IPS-NIHi11 (cell line): ENCODE data around the gene MRPS27.

Experiments
- DNase-seq: peaks from one replicate; pipeline ENCODE4 v3.0.0; 2012; ENCODE audit warnings: mixed read lengths, low spot score

The MRPS27 gene

DNA sequence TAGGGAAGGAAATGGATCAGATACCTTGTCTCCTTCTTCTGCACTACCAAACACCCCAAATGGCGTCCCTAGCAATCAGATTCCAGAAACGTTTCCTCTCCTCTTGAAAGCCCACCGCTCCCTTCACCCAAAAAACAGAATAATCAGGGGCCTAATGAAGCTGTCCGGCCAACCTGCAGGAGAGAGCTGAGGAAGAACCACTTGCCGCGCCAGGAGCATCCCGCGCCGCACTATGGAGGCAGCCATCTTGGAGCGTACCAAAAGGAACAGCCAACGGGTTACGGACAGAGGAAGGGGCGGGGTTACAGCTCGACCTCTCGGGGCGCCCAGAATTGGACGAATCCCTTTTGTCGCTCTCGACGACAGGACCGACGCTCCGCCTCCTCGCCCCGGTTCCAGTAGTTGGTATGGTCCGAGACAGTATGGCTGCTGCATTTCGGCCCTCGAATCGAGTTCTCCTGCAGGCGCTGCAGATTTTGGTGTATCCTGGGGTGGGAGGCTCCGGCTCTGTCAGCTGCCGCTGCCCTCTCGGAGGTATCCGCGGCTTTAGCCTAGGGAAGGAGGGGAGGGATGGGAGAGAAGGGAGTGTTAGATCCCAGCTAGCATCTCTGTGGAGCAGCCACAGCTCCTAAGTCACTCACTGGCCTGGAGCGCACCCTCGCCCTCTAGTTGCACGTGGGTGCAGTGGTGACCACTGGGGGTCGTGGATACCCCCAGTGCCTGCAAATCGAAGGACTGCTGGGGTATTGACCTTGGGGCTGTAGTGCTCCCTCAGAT lies at the start of gene MRPS27, which contains the start of gene PTCD2:
TSS of gene MRPS27 (minus strand) at position 265 of the 777 bp plus-strand sequence. CDS start at position 246, 19 bp downstream.
TSS of gene PTCD2 (plus strand) at position 398 of the 777 bp plus-strand sequence. CDS start at position 408, 10 bp downstream.
- peak; percentile 98 for DNase-seq

DNA sequence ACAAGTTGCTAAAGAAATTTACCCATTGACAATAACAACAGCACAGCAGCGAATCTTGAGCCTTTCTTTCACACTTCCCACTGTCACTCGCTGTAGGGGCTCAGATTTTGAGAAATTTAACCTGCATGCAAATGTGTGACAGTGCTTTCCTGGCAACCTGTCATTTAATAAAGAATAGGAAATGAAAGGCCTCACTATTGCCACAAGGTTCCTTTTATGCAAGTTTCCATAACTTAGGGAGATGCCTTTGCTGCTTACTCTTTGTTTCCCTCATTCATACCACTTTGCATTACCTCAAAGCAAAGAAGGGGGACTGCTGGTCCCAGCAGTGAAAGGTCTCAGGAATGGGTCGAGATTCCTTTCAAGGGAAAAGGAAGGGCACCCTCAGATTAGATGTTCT lies 49.7 kb upstream of the MRPS27 start:
- no peak for DNase-seq

DNA sequence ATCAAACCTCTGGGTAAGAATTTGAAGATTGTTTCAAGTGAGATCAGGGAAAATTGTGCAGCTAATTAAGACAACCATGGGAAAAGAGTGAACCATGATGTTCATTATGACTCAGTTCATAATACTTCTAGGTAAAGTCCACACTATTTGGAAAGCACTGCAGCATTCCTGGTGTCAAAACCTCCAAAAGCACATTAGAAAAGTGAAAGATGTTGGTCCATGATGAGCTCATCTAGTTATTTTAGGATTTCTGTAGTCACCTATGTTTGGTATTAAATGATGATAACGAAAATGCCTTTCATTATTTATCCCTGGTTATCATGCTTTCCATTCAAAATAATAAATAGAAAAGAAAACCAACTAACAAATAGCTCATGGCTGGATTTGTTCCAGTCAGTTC lies 49.3 kb upstream of the MRPS27 start:
- DNase-seq: no peak

DNA sequence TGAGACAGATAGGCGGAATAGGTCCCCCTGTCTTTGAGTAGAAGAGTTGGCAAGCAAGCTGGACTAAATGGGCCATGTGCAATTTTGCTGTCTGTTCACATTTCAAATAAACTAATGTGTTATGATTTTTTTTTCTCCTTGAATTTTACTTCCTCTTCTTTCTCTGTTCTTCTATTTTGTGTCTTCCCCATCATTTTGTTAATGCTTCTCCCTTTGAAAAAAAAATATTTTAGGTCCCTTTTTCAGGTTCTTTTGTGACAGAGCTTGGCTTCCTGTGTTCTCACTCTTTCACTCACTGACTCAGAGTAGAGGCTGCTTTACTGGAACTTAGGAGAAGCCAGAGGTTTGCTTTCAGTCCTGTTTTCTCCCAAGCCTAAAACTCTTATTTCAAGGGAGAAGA lies 48.2 kb upstream of the MRPS27 start:
- no peak for DNase-seq

DNA sequence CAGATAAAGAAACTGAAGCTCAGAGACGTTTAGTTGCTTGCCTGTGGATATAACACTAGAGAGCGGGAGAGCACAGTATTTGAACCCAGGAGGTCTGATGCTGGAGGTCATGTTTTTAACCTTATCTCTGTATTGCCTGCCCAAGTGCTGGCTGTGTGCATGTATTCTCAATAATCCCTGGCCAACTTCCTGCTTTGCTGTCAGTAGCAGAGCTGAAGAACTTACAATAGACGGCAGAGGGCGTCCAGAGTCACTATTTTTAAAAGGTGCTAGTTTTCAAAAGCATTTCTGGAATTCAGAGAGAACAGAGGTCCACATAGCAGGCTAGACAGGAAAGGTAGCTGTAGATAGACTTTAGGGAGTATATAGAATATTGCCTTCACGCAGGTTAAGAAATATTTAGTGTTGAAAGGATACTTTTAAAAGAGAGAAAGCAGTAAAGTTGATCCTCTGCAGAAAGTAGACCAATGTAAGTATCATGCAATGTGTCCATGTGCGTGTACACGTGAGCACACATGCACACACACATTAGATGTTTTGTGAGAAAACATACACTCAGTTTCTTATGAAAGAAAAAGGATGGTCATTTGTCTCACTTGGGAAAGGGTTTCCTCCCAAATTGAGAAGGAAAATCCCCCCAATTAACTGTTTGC lies 46.4 kb upstream of the MRPS27 start:
- peak; percentile 53 for DNase-seq

DNA sequence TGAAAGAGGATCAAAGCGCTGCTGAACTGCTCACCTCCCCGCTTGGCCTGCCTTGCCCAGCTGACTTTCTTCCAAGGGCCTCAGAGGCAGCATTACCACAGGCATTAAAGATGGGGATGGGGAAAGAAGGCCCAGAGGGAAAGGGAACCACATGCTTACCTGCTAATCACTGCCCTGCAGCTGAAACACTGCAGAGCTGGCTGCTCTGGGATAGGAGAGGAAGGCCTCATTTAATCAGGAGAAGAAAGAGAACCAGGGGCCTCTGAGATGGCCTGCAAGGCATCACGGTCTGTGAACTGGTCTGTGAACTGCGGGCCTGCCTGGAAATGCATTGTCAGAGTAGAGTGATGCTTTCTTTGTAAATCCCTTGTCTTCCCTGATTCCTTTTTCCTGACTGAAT lies 44.9 kb upstream of the MRPS27 start:
- no peak for DNase-seq

DNA sequence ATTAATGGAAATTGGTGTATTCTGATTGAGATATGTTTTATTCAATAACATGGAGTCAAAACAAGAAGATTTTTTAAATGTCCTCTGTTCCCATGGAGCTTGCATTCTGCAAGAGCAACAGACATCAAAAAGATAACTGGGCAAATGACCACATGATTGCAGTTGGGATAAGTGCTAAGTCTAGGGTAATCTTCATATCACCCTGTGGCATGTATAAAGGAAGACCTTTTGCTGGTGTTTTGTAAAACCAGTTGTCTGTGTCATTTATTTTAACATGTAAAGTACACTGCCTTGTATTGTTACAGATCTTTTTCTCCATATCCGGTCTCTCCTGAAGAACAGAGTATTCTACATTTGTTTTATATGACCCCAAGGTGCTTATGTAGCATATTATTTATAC lies 44.1 kb upstream of the MRPS27 start:
- DNase-seq: no peak

DNA sequence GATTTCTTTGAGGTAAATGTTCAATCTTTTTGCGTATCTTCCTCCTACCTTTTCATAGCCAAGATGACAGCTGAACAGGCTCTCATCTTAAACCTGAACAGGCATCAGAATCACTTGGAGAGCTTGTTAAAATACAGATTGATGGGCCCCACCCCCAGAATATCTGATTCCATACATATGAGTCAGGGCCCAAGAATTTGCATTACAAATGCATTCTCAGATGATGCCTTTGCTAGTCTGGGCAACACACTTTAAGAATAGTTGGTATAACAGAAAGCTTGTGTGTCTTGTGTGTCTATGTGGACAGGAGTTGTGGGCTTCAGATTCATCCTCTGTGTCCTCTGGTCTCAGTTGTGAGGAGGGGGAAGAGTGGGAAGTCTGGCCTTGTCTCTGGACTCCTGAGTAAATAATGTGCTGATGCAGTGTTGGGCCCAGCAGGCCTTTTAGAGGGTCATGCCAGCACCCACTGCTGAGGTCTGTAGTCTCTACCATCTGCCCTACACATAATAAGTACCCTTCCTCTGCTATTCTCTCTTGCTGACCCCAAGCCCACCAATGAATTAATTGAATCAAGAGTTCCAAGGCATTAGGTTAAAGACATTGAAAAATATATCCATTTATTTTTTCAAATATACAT lies 43.2 kb upstream of the MRPS27 start:
- no peak for DNase-seq

DNA sequence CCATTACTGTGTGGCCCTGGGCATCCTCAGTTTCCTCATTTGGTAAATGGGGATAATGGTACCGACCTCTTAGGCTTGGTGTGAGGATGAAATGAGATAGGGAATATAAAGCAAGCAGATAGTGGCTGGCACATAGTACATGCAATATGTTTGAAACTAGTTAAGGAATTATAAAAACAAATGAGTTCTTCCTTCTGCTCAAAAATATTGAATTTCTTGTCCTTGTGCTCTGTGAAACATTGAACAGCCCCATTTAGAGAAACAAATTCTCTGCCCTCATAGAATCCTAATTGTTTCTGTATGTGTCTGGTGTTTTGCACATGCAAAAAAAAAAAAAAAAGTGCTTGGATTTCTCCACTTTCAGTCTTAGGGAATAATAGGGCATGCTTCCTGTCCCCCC lies 39.8 kb upstream of the MRPS27 start:
- no peak for DNase-seq

DNA sequence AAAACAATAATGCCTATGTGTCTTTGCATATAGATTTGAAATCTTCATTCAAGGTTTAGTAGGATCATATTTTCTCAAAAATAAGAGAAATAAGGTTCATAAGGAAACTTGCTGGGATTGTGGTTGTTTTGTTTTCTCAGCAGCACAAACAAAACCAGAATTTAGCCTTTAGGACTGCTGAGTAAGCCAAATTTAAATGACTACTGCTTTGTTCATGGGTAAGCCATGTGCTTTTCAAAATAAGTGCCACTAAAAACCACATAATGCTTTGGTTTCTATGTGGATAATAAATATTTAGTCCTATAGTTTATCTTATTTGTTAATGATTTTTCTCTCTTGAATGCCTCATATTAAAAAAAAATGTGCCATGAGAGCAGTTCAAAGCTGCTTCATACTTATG lies 38.9 kb upstream of the MRPS27 start:
- DNase-seq: no peak

DNA sequence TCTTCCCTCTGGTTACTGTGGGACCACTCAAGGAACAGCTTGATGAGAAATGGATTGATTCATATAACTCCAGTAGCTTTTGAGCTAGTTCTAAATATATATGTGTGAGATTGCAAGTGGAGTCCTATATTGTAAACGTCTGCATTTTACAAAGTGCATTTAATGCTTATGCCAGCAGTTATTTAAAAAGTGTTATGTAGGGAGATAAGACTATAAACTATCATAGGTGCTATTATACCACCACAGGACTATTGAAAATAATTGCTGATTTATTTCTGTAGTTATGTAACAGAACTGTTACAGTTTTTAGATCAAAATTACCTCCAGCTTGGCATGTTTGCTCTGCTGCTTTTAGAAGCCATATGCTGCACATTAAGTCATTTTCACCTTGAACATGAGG lies 36.3 kb upstream of the MRPS27 start:
- DNase-seq: no peak

DNA sequence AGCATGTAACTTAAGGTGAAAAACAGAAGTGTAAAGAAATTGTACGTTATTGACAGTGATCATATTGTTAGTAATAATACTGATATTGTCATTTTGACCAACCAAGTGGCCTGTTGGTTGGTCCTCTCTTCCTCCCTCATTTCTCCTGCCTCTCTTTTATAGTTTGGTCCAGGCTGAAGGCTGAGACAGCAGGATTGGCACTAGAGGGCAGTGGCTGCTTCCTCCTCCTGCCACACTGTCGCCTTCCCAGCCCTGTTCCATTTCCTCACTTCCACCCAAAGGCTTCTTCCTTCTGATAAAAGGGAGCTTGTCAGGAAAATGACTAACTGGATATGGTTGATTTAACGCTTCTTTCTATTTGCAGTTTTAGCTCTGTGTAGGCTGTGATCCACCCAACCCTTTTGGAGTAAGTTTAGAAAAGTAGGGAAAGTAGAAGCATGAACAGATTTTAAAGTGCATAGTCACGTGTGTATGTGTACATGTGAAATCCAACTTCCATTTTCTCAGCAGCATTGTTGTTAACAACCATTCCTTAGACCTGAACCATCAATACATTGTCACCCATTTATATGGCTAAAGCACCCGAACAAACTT lies 35.8 kb upstream of the MRPS27 start:
- DNase-seq: peak; percentile 61

DNA sequence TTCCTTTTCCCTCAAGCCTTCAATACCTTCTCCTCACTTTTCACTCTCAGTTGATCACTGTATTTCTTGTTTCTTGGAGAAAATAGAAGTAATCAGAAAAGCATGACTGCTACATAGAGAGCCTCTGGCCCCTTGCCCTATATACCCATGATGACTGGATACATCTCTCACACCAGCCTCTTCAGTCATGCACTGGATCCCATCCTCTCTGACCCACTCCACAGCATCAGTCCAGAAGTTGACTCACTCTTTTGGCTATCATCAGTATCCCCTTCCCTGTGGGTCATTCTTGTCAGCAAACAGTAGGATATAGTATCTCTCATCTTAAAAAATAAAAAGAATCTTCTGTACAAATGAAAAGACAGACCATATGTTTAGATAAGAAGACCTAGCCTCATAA lies 33.0 kb upstream of the MRPS27 start:
- DNase-seq: no peak

DNA sequence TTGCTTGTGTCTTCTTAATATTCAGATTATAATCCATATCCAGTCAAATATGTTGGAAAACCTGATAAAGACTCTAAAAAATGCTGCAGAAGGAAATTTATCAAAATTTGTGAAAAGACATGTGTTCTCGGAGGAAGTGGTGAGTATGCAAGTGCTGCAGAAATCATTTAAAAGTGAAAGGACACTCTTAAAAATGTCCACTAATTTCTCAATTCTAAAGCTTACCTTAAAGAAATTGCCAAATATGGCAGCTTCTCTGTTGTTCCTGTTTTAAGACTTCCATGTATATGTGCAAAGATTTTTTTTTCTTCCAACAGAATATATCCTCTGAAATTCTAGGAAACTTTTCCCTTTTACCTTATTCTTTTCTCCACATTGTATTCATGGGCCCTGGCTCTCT lies 32.6 kb upstream of the MRPS27 start:
- no peak for DNase-seq

DNA sequence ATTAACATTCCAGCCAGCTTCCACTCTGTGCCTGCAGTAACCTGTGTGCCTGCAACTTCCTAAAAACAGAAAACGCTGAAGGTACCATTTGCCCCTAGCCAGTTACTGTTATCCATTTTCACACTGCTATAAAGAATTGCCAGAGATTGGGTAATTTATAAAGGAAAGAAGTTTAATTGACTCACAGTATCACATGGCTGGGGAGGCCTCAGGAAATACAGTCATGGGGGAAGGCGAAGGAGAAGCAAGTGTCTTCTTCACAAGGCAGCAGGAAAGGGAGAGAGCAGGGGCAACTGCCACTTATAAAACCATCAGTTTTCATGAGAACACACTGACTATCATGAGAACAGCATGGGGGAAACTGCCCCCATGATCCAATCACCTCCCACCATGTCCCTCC lies 31.3 kb upstream of the MRPS27 start:
- no peak for DNase-seq

DNA sequence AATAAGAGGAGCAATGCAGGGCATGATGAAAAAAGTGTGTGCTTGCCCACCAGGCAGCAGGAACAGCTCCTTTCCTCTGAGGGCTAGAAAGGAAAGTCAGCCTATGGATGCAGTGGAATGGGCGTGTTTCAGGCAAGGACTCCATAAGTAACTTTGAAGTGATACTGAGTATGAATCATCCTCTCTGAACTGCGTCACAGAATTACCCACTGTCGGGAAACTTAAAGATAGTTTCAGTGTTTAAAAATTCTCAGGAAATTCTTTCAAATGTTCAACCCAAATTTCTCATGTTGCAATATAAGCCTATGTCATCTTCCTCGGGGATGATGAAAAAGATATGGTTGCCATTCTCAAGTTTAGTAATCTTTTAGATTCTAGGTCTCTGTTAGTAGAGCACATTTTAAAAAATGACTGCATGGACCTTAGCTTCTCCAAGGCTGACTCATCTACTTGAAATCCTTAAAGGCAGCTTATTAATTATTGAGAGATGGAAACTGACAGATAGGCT lies 27.8 kb upstream of the MRPS27 start:
- no peak for DNase-seq

DNA sequence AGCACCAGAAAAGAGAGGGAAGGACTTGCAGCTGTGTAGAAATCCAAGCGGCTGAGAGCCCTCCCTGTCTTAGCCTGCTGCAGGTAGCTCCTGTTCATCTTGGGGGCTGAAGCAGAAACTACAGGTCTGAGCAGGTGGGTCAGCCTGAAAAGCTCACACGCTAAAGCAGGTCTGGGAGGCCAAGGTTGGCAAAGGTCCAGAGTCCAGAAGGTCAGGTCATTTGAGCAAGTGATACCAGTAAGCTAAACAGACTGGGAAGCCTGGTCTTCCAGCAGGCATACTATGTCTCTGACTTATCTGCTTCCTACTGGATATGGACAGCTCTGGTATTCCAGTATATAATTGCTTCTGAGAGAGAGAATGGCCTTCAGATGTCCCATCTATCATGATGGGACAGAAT lies 26.4 kb upstream of the MRPS27 start:
- no peak for DNase-seq

DNA sequence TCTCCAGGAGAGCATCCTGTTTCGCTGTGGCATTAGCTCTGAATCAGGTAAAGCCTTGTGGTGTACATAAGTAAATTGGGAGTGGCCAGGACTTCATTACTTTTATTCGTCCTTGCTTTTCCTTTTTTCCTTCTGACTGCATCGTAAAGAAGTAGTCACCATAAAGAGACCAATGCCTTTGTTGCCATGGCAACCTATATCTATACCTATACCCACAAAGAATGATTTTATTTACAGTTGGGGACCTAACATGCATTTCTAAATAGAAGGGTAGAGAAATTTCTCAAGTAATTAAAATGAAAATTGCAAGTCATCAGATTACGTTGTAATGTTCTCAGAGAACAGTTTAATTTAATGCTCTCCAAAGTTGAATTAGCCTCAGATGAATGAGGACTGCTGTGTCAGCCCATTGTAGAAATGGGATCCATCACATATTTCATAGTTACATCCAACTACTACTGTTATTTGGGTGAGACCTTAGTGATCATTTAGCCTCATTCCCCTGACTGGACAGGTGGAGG lies 18.7 kb upstream of the MRPS27 start:
- no peak for DNase-seq

DNA sequence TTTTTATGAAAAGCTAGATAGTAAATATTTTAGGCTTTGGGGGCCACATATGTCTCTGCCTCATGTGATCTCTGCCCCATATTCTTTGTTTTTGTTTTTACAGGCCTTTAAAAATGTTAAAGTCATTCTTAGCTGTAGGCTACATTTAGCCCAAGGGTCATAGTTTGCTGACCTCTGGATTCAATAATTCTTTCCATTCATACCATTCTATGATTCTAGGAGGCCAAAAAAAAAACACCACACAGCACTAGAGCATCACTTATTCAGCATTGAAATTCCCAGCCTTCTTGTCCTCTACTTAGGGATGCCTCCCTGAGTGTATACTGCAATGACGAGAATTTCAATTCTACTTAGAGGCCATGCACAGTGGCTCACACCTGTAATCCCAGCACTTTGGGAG lies 17.1 kb upstream of the MRPS27 start:
- no peak for DNase-seq

DNA sequence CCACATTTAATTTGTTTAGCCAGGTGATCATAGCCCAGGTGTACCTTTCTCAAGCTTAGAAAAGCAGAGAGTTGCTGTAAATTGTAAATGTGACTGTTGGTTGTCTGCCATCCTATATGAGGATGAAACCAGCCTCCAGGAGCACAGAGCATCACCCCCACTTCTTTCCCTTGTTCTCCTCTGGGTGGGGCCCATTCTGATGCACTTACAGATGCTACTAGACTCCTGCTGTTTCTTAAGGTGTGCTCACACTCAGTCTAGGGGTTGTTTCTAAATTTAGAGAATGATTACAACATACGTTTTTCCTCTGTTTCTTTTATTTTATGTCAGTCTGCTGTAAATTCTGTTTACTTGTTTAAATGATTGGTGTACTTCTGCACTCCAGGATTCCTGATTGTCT lies 10.7 kb upstream of the MRPS27 start:
- no peak for DNase-seq

DNA sequence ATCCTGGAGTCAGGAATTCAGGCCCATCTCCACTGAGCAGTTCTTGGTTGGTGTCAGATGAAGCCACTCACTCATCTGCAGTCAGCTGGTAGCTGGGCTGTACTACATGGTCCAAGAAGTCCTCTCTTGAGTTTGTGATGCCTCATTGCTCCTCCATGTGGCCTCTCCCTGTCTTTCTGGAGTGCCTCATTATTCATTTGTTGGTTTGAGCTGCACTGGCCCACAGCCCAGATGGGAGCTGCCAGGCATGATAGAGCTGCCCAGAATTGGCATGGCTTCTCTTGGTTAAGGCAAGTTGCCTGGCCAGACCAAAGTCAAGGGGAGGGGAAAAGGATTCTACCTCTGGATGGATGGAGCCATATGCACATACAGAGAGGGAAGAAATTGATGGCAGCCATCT lies 8.1 kb upstream of the MRPS27 start:
- DNase-seq: peak; percentile 16

DNA sequence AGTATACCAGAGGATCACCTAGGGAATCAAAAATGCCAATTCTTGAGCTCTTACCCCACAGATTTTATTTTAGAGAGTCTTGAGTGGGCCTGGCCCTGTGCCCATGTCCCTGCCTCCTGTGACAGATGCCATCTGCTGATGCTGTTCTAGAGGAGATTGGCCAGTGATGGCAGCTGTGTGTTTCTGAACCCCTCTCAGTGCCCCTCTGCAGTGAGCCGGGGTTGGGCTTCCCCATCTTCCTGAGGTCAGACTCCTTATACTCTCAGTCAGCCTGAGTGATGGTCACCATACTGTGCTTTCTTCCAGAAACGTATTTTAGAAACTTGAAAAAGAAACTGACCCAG lies 6.2 kb upstream of the MRPS27 start:
- DNase-seq: no peak
